Kasumi-1 (cell line): Measurements from ENCODE around the gene TBC1D3E.
"Not testable (repeated sequence)": the region's sequence is repeated elsewhere in the genome, so short reads cannot be mapped to it uniquely, and the experiment has no call there.

Source experiments
- DNase-seq, 2 experiments: peaks; one replicate each; lab custom pipeline; 2025; lab: John Stamatoyannopoulos, UW

Gene TBC1D3E

DNA sequence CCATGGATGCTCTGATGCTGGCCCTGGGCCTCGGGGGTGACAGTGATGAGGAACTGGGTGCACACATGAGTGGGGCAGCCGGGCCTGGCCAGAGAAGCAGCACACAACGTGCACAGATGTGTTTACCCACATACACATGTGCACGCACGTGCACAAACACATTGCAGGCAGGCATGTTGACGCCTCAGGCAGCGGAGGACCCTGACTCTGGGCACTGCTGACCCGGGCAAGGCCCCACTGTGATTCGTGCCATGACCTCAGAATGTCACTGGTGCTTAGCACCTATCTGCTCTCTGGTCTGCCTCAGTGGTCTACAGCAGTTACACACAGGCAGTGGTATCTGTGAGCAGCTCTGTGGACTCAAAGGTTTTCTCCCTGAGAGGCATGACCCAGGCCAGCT lies at the start of gene TBC1D3E:
TSS of gene TBC1D3E (plus strand) at position 301 of the 400 bp plus-strand sequence. CDS start 1,545 bp downstream, outside the sequence.
- not testable (repeated sequence) for DNase-seq

DNA sequence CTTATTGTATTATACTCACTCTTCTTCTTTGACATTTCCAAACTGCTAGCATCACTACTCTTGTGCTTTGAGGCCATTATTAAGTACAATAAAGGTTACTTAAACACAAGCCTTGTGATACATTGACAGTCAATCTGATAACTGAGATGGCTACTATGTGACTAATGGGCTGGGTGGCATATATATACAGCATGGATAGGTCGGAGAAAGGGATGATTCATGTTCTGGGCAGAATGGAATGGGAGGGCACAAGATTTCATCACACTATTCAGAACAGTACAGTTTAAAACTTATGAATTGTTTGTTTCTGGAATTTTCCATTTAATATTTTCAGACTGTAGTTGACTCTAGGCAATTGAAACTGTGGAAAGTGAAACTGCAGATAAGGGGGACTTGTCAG lies 40.4 kb upstream of the TBC1D3E start:
- DNase-seq: not testable (repeated sequence)

DNA sequence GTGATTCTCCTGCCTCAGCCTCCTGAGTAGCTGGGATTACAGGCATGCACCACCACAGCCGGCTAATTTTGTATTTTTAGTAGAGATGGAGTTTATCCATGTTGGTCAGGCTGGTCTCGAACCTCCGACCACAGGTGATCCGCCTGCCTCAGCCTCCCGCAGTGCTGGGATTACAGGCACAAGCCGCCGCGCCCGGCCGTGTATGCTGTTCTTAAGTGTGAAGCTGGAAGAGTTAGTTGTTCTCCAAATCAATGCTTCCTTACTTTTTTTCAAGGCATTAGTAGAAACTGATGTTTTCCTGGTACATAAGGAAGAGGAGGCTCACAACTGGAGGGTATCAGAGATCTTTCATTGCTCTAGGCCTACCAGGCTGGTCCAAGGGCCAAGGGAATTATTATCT lies 39.6 kb upstream of the TBC1D3E start:
- not testable (repeated sequence) for DNase-seq

DNA sequence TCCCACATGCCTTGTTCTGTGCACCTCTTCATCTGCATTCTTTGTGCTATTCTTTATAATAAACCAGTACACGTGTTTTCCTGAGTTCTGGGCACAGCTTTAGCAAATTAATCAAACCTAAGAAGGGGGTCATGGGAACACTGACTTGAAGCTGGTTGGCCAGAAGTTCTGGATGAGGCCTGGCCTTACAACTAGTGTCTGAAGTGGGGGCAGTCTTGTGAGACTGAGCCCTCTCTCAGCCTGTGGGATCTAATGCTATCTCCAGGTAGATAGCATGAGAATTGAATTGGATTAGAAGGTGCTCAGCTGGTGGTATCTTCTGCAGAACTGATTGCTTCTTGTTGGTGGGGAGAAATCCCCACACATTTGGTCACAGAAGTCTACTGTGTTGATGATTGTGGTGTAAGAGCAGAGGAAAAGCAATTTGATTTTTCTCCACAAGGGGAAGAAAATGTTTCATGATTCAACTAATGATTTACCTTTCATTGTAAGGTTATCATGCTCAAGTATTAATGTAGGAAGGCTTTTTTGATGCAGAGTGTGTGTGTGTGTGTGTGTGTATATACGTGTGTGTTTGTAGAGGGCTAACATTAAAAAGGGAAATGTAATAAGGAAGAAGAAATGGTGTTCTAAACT lies 33.6 kb upstream of the TBC1D3E start:
- DNase-seq: not testable (repeated sequence)

DNA sequence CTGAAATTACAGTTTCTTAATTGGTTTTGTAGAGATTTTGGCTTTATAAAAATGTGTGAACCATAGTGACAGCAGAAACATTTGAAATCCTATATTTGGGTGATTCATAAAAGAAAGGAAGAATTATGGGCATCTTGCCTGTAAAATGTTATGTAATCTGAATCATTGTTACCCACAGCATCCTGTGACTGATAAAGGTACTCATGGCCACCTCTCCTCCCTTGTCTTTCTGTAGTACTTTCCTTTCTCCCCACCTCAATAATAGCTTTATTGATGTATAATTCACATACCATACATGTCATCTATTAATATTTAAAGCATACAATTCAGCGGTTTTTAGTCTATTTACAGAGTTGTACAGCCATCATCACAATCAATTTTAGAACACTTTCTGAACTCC lies 28.5 kb upstream of the TBC1D3E start:
- DNase-seq: not testable (repeated sequence)

DNA sequence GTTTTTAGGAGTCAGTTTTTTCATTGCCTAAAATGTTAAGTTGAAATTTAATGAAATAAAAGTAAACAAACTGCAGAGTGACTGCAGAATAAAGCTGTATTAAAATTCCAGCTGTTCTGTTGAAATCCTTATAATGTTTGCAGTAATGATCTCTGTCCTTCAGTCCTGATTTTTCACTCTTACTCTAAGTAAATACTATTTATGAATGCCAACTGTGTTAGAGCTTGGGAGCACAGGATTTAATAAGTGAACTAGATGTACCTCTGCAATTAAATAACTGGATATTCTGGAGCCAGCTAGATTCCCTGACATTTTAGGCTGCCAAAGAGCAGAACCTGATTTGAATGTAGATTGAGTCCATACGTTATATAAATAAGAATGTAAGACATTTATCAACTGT lies 7.9 kb upstream of the TBC1D3E start:
- not testable (repeated sequence) for DNase-seq

DNA sequence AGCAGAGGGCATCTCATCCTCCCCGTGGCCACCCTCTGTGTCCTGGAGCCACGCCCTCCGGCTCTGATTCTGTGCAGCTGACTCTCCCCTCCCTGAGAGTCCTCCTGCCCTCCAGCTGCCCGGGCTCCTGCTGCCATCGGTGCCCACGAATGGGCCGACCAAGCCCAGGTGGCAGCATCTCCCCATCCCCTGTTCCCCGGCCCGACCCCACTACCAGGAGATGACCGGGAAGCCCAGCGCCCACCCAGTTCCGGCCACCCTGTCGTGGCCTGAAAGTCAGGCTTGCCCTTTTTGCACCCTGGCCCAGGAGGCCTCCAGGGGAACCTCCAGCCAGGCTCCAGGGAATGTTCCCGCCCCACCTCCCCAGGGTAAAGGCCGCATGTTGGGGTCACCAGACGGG lies 7.1 kb downstream of the TBC1D3E start:
- not testable (repeated sequence) for DNase-seq
